Right renal pelvis (tissue), 4 donors: ENCODE data around the gene ANGPTL8. TPM values are rescaled to one million over a fixed set of nuclear protein-coding genes. Genes with fewer than 3 reads are reported as not detected.

Source experiments
- DNase-seq, 4 donors: peaks; one replicate each; pipeline ENCODE4 v3.0.0-alpha.2; 2013; ENCODE audit warnings: low read depth in 4 of 4, low spot score in 3 of 4, missing footprints in 1 of 4
- polyA plus RNA-seq, 4 donors: library from polyadenylated mRNA; unstranded; fragments of 120-200 nt; gene quantifications; one replicate each; pipeline ENCODE4 v1.2.1, GENCODE V29; 2013; ENCODE audit not compliant: insufficient read length in 4 of 4

The ANGPTL8 gene
- polyA plus RNA-seq, 4 donors = 0.29 to 0.64 (median 0.55) TPM

- peak in 1 of 4 donors; percentile 64 for DNase-seq
These were observed 16.8 kb downstream of the ANGPTL8 start for GRCh38 chr19:11256189-11256588.

DNA sequence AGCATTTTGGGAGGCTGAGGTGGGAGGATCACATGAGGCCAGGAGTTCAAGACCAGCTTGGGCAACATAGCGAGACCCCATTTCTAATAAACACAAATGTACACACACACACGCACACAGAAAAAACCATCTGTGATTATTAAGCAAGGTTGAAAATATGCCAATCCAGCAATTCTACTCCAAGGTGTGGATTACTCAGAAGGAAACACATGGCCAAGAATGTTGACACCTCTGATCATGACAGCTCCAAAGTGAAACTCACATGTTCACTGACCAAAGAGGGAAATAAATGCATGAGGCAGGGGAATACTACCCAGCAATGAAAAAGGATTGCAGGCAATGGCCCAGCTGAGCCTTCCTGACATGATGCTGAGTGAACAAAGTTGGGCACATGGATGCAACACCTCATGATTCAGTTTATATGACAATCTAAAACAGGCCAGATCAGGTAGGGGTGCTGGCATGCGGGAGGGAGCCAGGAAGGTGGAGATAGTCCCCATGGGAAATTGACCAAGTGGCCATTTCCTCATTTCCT is 18.5 kb downstream of the ANGPTL8 start:
- DNase-seq = no peak

DNA sequence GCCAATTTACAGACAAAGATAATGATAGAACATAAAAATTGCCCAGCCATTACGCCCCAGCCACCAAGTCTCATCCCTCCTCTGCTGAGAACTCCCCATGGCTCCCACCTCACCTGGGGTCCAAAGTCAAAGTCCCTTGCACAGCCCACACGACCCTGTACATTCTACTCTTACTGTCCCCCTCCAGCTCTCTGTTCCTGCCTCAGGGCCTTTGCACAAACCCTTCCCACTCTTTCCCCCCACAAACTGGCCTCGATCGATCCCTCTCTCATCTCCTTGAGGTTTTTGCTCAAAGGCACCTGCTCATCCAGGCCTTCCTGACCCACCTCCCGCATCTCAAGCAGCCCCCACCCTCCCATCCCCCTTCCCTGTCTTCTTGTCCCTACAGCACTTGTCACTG is 21.6 kb downstream of the ANGPTL8 start:
- DNase-seq = no peak

DNA sequence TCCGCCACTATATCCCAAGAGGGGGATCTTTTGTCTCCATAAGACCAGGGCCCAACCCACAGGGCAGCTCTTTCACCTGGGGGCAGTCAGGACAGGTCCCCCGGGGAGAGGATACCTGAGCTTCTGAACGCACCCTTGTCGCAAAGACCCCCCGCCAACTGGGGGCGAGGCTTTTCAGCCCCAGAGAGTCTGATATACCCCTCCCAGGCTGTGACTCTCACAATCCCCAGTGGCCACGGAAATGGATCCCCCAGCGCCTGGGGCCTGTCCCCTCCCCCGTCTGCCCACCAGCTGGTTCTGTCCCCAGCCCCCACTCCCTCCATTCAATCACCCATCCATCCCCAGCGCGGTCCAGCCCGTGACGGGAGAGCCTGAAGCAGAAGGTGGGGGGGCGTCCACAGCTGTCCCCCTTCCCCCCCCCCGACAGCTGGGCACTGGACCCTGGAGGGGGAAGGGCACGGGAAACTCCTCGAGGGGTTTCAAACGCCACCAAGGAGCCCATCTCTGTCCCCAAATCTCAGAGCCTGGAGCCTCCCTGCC is 22.1 kb downstream of the ANGPTL8 start:
- no peak for DNase-seq

DNA sequence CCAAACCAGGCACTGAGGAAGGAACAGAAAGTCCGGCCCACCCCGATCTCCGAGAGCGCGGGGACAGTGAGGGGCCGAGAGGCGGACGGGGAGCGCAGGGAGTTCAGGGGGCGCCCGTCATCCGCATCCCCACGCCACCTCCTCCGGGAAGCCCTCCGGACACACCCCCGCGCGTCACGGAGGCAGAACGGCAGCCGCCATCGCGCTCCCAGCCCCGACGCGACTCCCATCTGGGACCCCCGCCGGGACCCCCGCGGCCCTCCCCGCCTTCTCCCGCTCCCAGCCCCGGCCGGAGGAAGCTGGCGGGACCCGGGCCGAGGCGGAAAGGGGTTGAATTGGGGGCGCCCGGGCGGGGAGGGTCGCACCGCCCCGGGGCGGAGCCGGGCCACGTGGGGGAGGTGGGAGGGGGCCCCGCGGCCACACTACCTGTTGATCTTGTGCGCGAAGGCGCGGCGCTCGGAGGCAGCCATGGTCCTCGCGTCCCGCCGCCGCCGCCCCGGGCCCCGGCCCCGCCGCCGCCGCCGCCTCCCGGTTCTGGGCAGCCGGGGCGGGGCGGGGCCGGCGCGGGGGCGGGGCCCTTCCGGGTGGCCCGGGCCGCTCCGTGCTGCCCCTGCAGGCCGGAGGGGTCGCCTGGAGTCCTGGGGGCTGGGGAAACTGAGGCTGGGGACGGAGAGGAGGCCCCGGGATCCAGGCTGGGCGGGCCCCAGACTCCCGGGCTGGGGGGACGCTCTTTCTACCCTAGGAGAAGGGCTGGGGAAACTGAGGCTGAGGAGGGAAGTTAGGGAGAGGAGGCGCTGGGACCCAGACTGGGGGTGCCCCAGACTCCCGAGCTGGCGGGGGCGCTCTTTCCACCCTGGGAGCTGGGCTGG is 22.8 kb downstream of the ANGPTL8 start, which contains the start of gene DOCK6:
DOCK6 (minus strand) TSS at position 554 of the 869 bp plus-strand sequence; CDS start at position 470, 84 bp downstream.
- no peak for DNase-seq

GRCh38 chr19:11263726-11264125 is 24.3 kb downstream of the ANGPTL8 start:
- DNase-seq = no peak

GRCh38 chr19:11264452-11265176 is 25.2 kb downstream of the ANGPTL8 start:
- no peak for DNase-seq

DNA sequence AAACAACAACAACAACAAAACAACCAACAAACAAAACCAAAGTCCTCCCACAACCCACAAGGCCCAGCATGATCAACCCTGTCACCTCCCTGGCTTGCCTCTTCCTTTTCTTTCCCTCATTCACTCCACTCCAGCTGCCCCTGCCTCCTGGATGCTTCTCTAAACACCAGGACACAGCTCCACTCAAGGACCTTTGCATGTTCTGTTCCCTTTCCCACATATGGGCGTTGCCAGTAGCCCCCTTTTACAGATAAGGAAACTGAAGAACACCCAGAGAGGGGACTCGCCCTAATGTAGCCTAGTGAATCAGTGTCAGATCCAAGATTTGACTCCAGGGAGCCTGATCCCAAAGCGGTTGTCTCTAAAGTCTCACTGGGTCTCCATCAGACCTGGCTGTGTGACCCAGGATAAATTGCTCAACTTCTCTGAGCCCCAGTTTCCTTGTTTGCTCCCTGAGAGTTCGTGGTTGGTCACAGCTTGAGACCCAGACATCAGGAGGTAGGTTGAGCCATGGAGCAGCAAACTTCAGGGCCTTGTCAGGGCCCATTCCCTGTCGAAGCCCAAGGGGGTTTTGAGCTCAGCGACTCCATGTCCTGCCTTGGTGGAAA is 25.9 kb downstream of the ANGPTL8 start:
- DNase-seq = no peak

- no peak for DNase-seq
These were observed 26.4 kb downstream of the ANGPTL8 start for GRCh38 chr19:11265785-11266236.

- DNase-seq = no peak
These were observed 28.1 kb downstream of the ANGPTL8 start for GRCh38 chr19:11267316-11268085.

DNA sequence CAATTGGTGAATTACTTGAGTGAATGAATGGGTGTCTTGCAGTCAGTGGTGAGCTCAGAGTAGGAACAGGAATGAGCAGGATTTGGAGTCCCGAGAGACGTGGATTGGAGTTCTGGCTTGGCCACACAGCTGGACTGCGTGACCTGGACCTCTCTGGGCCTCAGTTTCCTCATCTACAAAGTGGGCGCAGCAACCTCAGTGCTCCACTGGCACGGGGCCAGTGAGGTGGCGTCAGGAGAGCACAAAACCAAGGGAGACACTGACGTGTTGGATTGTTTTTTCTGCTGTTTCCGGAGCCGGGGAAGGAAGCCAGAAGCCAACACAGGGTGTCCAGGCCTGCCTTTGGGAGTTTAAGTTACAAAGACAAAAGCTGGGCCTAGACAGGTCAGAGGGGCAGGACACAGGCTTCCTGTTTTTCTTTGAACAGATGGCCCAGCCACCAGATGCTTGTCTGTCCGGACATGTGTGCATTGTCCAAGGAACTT is 29.4 kb downstream of the ANGPTL8 start:
- DNase-seq = no peak

GRCh38 chr19:11269408-11269807 is 30.0 kb downstream of the ANGPTL8 start:
- no peak for DNase-seq

GRCh38 chr19:11273296-11273695 is 33.9 kb downstream of the ANGPTL8 start:
- DNase-seq = no peak

GRCh38 chr19:11273989-11274388 is 34.6 kb downstream of the ANGPTL8 start:
- no peak for DNase-seq

GRCh38 chr19:11274533-11275086 is 35.2 kb downstream of the ANGPTL8 start:
- DNase-seq = no peak

GRCh38 chr19:11278670-11279069 is 39.3 kb downstream of the ANGPTL8 start:
- no peak for DNase-seq

DNA sequence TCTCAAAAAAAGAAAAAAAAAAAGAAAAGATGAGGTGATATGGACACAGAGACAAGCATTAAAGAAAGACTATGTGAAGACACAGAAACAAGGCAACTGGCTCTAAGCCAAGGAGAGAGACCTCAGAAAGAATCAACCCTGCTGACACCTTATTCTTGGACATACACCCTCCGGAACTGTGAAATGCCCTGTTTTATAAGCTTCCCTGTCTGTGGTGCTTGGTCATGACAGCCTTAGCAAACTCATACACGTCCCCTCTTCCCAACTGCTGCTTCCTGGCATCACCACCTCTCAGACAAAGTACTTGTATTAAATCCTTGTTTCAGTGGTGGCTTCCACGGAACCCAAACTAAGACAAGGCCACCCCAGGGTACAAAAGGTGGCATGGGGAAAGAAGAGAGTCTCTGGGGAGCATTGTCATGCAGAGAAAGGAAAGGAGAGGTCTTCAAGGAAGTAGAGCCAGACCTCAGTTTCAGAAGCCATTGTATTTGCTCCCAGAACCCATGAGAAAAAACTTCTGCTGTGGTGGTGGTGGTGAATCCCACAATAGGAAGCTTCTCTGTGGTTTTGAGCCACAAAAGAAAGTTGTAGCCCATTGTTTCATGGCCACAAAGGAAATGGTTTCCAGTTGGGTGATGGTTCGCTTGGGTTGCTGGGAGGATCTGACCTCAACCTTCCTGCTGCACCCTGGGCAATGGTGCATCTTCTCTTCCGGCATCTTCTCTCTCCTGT is 40.3 kb downstream of the ANGPTL8 start:
- DNase-seq = no peak

GRCh38 chr19:11281356-11282049 is 42.1 kb downstream of the ANGPTL8 start:
- no peak for DNase-seq
